VCaP (cell line): Measurements from ENCODE around the gene AQP3.
"Not testable (repeated sequence)": the region's sequence is repeated elsewhere in the genome, so short reads cannot be mapped to it uniquely, and the experiment has no call there.

ENCODE experiments used
- H3K27ac ChIP-seq: fragments of 450-650 bp; 2 replicates; pipeline ENCODE4 v1.5.1; 2017
- CTCF ChIP-seq: fragments of 450-650 bp; conservative IDR thresholded peaks from 2 replicates; pipeline ENCODE4 v1.5.1; 2017; ENCODE audit warnings: mild to moderate bottlenecking, moderate library complexity

Gene AQP3

GRCh38 chr9:33431420-33431819 lies 16.0 kb downstream of the AQP3 start:
- peak overlapping the region; percentile 28; the same call in 1 of the 2 replicates for H3K27ac ChIP-seq
- TF ChIP-seq CTCF = no peak

- peak overlapping the region; percentile 28; the same call in 1 of the 2 replicates for H3K27ac ChIP-seq
- no peak for TF ChIP-seq CTCF
Observed at GRCh38 chr9:33430942-33431341, 16.5 kb downstream of the AQP3 start.

- no peak for TF ChIP-seq CTCF
- no peak overlapping the region for H3K27ac ChIP-seq
Observed at GRCh38 chr9:33429256-33429985, 18.0 kb downstream of the AQP3 start.

- no peak overlapping the region for H3K27ac ChIP-seq
- no peak for TF ChIP-seq CTCF
Observed at GRCh38 chr9:33426843-33427293, 20.5 kb downstream of the AQP3 start.

- TF ChIP-seq CTCF = no peak
- H3K27ac ChIP-seq = peak overlapping the region; percentile 28; the same call in 1 of the 2 replicates
Observed at GRCh38 chr9:33425128-33425533, 22.3 kb downstream of the AQP3 start.

- peak overlapping the region; percentile 28; the same call in 1 of the 2 replicates for H3K27ac ChIP-seq
Observed at GRCh38 chr9:33424492-33424891, 22.9 kb downstream of the AQP3 start.

GRCh38 chr9:33424043-33424442 lies 23.4 kb downstream of the AQP3 start:
- H3K27ac ChIP-seq = not testable (repeated sequence)

- TF ChIP-seq CTCF = no peak
- no peak overlapping the region for H3K27ac ChIP-seq
Observed at GRCh38 chr9:33419708-33420303, 27.6 kb downstream of the AQP3 start.
